Activated T-cell treated with anti-CD3 and anti-CD28 coated beads for 48 hours (primary cell): ENCODE results near the gene KCNA4.
"Not testable (repeated sequence)": the region's sequence is repeated elsewhere in the genome, so short reads cannot be mapped to it uniquely, and the experiment has no call there.

Experiments
- DNase-seq: peaks from one replicate; pipeline ENCODE4 v3.0.0-alpha.2; 2020; ENCODE audit warnings: low read depth

Gene KCNA4

GRCh38 chr11:29996016-29996415 is 20.8 kb downstream of the KCNA4 start:
- no peak for DNase-seq

GRCh38 chr11:29989174-29989970 is 27.5 kb downstream of the KCNA4 start:
- no peak for DNase-seq

- DNase-seq = no peak
These were observed 31.6 kb downstream of the KCNA4 start for GRCh38 chr11:29985248-29985647.

- no peak for DNase-seq
These were observed 32.3 kb downstream of the KCNA4 start for GRCh38 chr11:29984544-29984943.

- no peak for DNase-seq
These were observed 38.3 kb downstream of the KCNA4 start for GRCh38 chr11:29978549-29978948.

- not testable (repeated sequence) for DNase-seq
These were observed 41.2 kb downstream of the KCNA4 start for GRCh38 chr11:29975580-29975979.

GRCh38 chr11:29963796-29964195 is 53.0 kb downstream of the KCNA4 start:
- no peak for DNase-seq

- no peak for DNase-seq
These were observed 53.8 kb downstream of the KCNA4 start for GRCh38 chr11:29963036-29963435.

GRCh38 chr11:29962243-29962642 is 54.6 kb downstream of the KCNA4 start:
- no peak for DNase-seq
